DLD1 (cell line): ENCODE results near the gene ARHGAP22.

Experiments used
- in situ Hi-C: cut with HindIII; loops from 2 replicates; pipeline ENCODE4 v1.10.0; 2017; ENCODE audit warnings: low sequenced_read_pairs

Gene ARHGAP22

DNA sequence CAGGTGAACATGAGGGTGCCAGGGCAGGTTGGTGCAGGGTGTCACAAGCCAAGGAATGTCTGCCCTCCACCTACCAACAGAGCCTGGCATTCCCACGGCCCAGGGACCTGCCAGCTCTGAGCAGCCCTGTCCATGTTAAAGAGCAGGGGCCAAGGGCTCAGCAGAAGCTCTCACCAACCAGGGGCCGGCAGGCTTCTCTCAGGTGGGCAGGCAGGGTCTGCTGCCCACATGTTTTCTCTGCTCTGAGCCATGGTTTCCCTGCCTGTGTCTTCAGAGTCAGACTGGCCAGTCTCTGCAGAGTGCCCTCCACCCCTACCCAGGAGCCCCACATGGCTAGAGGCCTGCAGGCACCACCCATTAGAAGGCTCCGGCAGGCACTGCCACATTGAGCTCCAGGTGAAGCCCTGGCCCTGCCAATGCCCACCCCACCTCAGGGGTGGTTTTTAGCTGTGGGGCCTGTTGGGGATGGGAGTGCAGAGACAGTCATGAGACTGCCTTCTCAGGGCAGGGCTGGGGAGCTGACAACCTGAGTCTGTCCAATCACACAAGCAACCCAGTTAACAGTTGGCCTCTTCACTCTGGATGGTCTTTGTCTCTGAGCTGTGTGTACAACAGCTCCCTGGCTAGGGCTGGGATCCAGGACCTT is 135.9 kb downstream of the ARHGAP22 start:
- in situ Hi-C loops, result no loop called here

GRCh38 chr10:48468130-48468790 is 136.6 kb downstream of the ARHGAP22 start:
- in situ Hi-C loops, result no loop called here

DNA sequence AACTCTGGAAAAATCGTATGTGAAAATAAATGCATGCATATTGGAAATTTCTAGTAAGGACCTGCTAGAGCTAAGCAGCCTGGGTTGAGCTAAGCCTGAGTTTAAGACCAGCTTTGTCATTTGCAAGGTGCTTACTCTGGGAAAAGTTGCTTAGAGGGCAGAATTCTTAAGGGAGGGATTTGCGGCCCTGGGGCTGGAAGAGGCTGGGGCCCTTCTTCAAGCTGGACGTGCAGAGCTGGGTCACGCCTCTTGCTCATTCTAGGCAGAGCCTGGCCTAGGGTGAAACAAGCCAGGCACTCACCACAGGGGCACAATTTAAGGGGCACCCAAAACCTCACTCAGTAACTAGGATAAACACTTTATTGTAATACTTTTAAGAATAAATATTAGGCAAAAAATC is 137.2 kb downstream of the ARHGAP22 start:
- in situ Hi-C loops, result no loop called here

- in situ Hi-C loops, result no loop called here
Observed at GRCh38 chr10:48466611-48467240, 138.1 kb downstream of the ARHGAP22 start.

- in situ Hi-C loops, result no loop called here
Observed at GRCh38 chr10:48465860-48466521, 138.9 kb downstream of the ARHGAP22 start.

DNA sequence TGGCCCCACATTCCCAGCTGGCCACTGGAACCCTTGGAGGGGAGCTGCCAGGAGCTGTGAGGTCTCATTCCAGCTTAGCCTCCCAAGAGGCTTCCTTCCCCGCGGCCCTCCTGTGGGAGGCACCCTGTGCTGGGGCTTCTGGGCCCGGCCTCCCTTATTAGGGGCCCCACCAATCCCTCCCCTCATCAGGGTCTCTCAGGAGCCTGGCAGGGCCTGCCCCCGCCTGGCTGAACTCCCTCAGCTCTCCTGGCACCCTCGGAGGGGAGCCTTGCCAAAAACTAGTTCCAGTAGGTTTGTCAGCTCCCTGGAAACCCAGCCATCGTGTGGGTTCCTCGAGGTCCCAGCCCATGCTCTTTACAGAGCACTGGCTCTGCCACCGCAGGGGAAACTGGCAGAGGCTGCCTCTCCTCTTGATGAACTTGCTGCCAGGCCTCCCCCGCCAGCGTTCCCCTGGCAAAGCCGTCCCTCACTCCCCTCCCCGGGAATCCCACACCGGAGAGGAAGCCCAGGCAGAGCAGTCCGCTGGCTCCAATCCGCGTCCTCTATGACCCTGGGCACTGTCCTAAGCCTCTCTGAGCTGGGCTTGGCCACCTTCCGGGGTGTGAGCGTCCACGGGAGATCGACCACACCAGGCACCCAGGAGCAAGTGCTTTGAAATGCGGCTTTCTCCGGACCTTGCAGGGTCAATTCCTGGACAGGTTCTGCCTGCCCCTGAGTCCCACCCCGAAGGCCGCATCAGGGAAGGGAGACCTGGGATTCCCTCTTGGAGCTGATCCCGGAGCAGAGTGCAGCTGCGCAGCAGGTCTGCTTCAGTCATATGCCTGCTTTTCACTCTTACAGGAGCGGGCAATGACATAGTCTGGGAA is 139.8 kb downstream of the ARHGAP22 start:
- in situ Hi-C loops, result no loop called here

- in situ Hi-C loops, result no loop called here
Observed at GRCh38 chr10:48464121-48464870, 140.6 kb downstream of the ARHGAP22 start.

DNA sequence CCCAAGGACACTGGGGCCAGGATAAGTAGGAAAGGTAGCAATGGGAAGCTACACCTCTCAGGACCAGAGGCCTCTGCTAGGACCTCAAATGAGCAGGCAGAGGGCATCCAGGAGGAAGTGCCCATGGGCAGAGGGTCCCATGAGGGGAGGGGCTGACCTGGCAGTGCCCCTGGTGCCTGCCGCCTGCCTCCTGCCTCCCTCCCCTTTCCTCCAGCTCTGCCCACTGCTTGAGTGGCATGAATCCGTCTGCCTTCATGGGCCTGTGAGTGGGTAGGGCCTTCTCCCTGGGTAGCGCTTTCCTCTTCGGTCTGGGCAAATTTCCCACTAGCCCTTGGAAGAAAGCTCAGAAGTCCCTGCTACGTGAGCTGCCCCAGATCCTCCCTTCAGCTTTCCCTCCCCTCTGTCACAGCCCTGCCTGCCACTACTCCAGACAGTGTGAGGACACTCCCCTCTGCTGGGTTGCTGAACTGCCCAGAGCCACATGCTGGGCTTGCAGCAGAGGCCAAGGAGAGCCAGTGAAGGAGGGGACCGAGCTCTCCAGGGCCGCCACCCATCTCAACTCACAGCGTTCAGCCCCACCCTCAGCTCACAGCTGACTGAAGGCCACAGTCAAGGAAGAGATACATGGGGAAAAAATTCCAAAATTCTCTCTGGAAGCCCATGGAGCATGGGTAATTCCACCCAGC is 141.4 kb downstream of the ARHGAP22 start:
- in situ Hi-C loops, result no loop called here

- in situ Hi-C loops, result no loop called here
Observed at GRCh38 chr10:48462482-48463020, 142.3 kb downstream of the ARHGAP22 start.

- in situ Hi-C loops, result no loop called here
Observed at GRCh38 chr10:48461623-48462481, 143.0 kb downstream of the ARHGAP22 start.

DNA sequence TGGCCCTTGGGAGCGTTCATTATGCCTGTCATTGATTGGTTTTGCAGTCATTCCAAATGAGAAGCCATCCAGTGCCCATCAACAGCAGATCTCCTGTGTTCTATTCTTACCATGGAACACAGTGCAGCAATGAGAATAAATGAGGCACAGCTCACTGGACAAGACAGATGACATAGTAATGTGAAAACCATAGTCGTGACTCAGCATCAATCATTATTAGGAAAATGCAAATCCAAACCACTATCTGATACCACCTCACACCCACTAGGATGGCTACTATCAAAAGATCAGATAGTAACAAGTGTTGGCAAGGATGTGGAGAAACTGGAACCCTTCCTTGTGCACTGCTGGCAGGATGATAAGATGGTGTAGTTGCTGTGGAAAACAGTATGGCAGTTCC is 144.7 kb downstream of the ARHGAP22 start:
- in situ Hi-C loops, result no loop called here

- in situ Hi-C loops, result no loop called here
Observed at GRCh38 chr10:48459270-48460150, 145.4 kb downstream of the ARHGAP22 start.

DNA sequence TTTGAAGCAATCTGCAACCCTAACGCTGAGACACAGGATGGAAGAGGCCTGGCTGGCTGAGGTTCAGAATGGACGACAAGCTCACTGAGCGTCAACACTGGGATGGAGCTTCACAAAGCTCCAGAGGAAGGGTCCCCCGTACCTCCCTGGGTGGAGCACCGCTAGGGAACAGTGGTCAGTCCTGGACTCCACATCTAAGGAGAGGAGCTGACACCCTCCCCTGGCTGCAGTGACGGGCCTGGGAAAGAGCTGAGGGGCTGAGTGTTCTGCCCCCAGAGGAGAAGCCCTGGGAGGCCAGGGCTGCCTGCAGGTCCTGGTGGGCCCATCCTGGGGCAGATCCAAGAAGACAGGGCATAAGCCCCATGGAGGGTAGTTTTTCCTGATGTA is 146.2 kb downstream of the ARHGAP22 start:
- in situ Hi-C loops, result no loop called here

- in situ Hi-C loops, result no loop called here
Observed at GRCh38 chr10:48457949-48458661, 146.8 kb downstream of the ARHGAP22 start.

- in situ Hi-C loops, result no loop called here
Observed at GRCh38 chr10:48456808-48457761, 147.8 kb downstream of the ARHGAP22 start.

- in situ Hi-C loops, result no loop called here
Observed at GRCh38 chr10:48456361-48456804, 148.5 kb downstream of the ARHGAP22 start.
